Lower leg skin (tissue), 4 donors: ENCODE measurements around the gene PKD2. TPM values are rescaled to one million over a fixed set of nuclear protein-coding genes. Genes with fewer than 3 reads are reported as not detected.

ENCODE experiments used
- DNase-seq, 2 donors: peaks; one replicate each; pipeline ENCODE4 v3.0.0-alpha.2; 2019; ENCODE audit warnings: low spot score in 2 of 2
- H3K4me3 ChIP-seq: fragments of 200-600 bp; sonication (generic); 2 replicates; pipeline ENCODE4 v1.5.1; 2017; ENCODE audit warnings: mild to moderate bottlenecking, low read depth; ENCODE audit not compliant: poor library complexity, severe bottlenecking
- POLR2A ChIP-seq, 2 donors: fragments of 450-650 bp; IDR thresholded peaks; one replicate each; pipeline ENCODE4 v1.6.1; 2016 to 2017; ENCODE audit warnings: antibody characterized with exemption in 2 of 2, mild to moderate bottlenecking in 1 of 2, moderate library complexity in 1 of 2
- WGBS, 2 donors: methylation state at CpG; one replicate each; pipeline ENCODE4 v1.1.5; 2018; 5-methylcytosine and 5-hydroxymethylcytosine counted together
- intact Hi-C: fragments of 100-400 bp; cut with DNase I; formaldehyde crosslinking; loops from one replicate; pipeline ENCODE4 v1.15.0; 2023; ENCODE audit warnings: low total_unique reads
- total RNA-seq, 4 donors: library from RNA; depleted of rRNA; stranded (reverse); fragments of >200 nt; gene quantifications; one replicate each; pipeline ENCODE4 v1.1.0, GENCODE V29; 2016
- TF ChIP-seq, protein P1 (sequence below), 3 donors: fragments of 450-650 bp; IDR thresholded peaks; one replicate each; pipeline ENCODE4 v1.5.1; 2016; ENCODE audit warnings: antibody characterized with exemption in 3 of 3, mild to moderate bottlenecking in 3 of 3, moderate library complexity in 2 of 3

PKD2 gene
- total RNA-seq, 4 donors from 2014 or later, result 17.3 to 25.4 (median 21.7) TPM

DNA sequence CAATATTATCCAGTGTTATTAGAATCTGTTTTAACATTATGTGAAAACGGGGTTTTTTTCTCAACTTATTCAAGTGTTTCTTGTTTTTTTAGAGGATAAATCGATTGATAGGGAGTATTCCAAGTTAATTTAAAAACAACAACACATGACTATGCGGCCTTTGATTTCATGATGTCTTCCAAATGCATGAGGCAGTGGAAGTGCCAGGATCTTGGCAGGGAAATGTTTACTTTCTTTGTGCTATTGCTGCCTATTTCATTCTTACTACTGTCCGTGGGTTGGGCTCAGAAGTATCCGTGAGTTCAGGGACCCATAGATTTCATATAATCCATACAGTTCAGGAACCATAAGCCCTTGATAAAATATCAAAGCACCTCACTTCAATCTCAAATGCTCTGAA is 86.4 kb downstream of the PKD2 start:
- WGBS, 2 donors, result 80 to 83% methylated on average over 5 of the region's 5 CpGs
- no peak overlapping the region for H3K4me3 ChIP-seq
- intact Hi-C loops, result no loop called here
- no peak for DNase-seq
- no peak for TF ChIP-seq POLR2A (IDR thresholded peaks at IDR 0.05)
- TF ChIP-seq, protein P1, sequence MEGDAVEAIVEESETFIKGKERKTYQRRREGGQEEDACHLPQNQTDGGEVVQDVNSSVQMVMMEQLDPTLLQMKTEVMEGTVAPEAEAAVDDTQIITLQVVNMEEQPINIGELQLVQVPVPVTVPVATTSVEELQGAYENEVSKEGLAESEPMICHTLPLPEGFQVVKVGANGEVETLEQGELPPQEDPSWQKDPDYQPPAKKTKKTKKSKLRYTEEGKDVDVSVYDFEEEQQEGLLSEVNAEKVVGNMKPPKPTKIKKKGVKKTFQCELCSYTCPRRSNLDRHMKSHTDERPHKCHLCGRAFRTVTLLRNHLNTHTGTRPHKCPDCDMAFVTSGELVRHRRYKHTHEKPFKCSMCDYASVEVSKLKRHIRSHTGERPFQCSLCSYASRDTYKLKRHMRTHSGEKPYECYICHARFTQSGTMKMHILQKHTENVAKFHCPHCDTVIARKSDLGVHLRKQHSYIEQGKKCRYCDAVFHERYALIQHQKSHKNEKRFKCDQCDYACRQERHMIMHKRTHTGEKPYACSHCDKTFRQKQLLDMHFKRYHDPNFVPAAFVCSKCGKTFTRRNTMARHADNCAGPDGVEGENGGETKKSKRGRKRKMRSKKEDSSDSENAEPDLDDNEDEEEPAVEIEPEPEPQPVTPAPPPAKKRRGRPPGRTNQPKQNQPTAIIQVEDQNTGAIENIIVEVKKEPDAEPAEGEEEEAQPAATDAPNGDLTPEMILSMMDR (IDR thresholded peaks at IDR 0.05), result no peak

DNA sequence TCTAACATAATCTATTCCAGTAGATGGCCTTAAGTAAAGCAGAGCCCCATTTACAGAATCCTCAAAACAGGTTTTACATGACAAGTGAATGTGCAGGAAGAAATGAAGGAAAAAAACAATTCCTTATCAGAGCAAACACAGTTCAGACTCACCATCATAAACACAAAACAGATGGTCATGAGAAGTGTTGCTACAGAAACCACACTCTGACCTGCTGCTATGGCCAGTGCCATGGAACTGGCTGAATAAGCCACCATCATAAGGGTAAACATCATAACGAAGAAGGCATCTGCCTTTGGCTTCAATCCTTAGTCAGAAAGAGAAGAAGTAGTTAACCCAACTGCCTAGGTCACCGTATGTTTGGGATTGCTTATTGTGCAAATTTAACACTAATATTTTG is 89.9 kb downstream of the PKD2 start:
- TF ChIP-seq POLR2A (IDR thresholded peaks at IDR 0.05), result no peak
- TF ChIP-seq, protein P1 (IDR thresholded peaks at IDR 0.05), result no peak
- DNase-seq, result no peak
- intact Hi-C loops, result no loop called here
- 68 to 78% methylated on average over 2 of the region's 2 CpGs for WGBS, 2 donors
- no peak overlapping the region for H3K4me3 ChIP-seq

DNA sequence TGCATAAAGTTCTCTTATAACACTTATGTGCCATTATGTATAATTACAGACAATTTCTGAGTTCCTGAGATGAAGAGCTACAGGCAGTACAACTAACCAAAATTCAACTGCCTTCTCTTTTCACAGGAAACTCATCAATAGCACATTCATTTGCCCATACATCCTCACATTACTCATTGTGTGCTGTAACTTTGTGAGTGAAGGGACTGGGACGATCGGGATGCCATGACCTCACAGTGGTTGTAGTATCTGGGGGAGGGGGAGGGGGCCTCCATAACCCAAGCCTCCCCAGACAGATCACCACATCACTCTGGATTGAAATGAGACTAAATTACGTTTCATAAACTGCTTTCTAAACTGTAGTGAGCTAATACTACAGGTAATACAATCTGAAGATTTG is 90.3 kb downstream of the PKD2 start:
- 83 to 87% methylated on average over 3 of the region's 3 CpGs for WGBS, 2 donors
- no peak overlapping the region for H3K4me3 ChIP-seq
- no peak for DNase-seq
- TF ChIP-seq, protein P1 (IDR thresholded peaks at IDR 0.05), result no peak
- TF ChIP-seq POLR2A (IDR thresholded peaks at IDR 0.05), result no peak
- intact Hi-C loops, result no loop called here

DNA sequence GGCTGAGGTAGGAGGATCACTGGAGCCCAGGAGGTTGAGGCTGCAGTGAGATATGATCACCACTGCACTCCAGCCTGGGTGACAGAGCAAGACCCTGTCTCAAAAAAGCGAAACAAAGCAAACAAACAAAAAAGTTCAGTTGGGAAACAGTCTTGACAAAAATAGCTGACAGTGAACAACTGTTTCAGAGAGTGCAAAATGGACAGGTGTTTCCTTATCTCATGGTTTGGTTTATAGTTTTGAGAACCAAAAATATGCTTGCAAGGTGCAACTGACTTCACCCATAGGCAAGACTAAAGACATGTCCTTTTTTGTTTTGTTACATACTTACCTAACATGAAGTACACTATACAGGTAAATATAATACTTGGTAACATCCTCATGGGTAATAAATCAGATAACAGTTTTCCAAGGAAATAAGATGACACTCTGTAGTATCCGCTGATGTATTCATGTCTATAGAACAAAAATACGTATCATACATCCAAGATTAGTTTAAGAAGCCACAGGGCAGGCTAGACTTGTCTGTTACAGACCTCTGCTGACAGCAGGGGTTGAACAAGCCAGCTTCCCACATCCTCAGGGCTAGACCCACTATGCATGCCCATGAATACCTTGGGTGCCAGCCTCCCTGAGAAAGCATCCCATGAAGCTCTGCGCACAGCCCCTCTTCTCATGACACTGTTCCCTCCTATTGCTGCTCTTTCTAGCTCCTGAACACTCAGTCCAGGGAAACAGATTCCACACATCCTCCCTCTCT is 91.7 kb downstream of the PKD2 start:
- TF ChIP-seq POLR2A (IDR thresholded peaks at IDR 0.05), result no peak
- TF ChIP-seq, protein P1 (IDR thresholded peaks at IDR 0.05), result no peak
- intact Hi-C loops, result no loop called here
- no peak for DNase-seq
- 90 to 92% methylated on average over 4 of the region's 4 CpGs for WGBS, 2 donors
- no peak overlapping the region for H3K4me3 ChIP-seq

DNA sequence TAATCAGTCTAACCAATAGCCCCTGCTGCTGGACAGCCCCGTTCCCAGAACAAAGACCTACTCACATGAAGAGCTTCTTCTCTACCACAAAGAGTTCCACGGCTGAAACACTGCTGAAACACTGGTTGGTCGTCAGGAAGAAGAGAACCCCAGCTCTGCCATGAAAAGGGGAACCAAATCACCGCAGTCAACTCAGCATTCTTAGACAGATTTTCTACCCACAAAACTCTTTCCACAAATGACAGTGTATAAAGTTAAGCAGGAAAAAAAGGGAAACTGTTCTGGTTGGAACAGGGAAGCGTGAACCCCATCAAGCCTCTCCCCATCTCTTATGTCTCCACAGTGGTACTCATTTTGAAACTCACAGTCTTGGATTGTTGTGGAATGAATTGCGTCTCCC is 93.7 kb downstream of the PKD2 start:
- TF ChIP-seq POLR2A (IDR thresholded peaks at IDR 0.05), result no peak
- TF ChIP-seq, protein P1 (IDR thresholded peaks at IDR 0.05), result no peak
- DNase-seq, result peak in 1 of 2 donors; percentile 18
- H3K4me3 ChIP-seq, result no peak overlapping the region
- intact Hi-C loops, result no loop called here
- 85 to 87% methylated on average over 6 of the region's 6 CpGs for WGBS, 2 donors

DNA sequence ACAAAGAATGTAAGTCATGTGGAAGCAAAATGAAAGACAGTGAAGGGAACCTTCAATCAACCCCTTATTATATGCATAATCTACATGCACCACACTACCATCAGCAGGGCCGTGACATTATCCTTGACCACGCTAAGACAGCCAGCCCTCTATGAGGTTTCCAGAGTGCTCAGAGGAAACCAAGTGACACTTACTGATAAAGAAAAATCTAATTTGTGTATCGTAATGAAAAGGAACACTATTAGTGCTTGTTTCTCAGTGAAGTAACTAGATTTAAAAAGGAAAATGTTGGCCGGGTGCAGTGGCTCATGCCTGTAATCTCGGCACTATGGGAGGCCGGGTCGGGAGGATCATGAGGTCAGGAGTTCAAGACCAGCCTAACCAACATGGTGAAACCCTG is 94.6 kb downstream of the PKD2 start:
- H3K4me3 ChIP-seq, result no peak overlapping the region
- no peak for TF ChIP-seq POLR2A (IDR thresholded peaks at IDR 0.05)
- TF ChIP-seq, protein P1 (IDR thresholded peaks at IDR 0.05), result no peak
- 91 to 92% methylated on average over 7 of the region's 7 CpGs for WGBS, 2 donors
- DNase-seq, result no peak
- intact Hi-C loops, result no loop called here
